GM12864 (cell line): ENCODE measurements around the gene SELENOO.

Source experiments
- DNase-seq: peaks from one replicate; pipeline ENCODE4 v3.0.0-alpha.2; 2011; ENCODE audit warnings: low read depth
- H3K4me3 ChIP-seq: 2 replicates; pipeline ENCODE4 v1.5.1; 2011; ENCODE audit warnings: mild to moderate bottlenecking, low read depth, low read length, control low read depth
- TF ChIP-seq, protein P1 (sequence below): IDR thresholded peaks from 2 replicates; pipeline ENCODE4 v1.5.1; 2011; ENCODE audit warnings: low read depth, mild to moderate bottlenecking, moderate library complexity, low read length, control low read depth, inconsistent platforms; ENCODE audit errors: missing control alignments

SELENOO gene

DNA sequence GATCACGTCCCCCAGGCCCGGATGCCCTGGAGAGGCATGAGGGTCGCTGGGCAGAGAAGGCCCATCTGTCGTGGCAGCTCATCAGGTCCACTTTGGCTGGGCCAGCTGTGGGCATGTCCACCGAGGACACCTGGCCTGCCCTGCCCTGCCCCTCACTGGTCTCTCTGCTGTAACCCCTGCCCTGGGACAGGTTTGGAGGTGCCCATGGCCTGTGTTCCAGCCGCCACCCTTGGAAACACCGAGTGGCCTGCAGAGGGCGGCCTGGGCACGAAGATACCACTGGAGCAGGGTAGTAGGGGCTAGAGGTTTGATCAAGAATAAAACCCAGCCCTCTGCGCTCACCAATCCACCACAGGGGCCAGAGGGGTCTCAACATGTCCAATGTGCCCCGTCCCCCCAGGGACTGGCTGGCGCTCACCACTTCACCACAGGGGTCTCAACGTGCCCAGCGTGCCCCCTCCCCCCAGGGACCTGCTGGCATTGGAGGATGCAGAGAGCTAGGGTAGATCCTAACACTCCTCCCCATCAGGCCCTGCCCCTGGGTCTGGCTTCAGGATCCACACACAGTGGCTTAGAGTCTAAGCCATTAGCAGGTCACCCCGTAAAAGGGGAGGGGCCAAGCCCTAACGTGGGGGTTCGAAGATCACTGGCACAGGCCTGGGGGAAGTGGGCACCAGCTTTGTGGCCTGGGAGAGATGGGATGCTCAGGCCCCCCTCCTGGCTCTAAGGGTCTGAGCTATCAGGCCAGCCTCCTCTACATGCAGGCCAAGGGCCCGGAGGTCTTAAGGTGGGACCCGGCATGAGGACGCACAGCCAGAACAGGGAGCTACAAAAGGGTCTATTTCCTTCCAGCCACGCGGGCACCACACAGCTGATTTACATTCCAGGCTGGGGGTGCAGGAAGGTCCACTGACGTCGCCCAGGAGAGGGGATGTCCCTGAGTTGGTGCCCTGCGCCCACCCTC lies 51.6 kb downstream of the SELENOO start:
- TF ChIP-seq, protein P1, sequence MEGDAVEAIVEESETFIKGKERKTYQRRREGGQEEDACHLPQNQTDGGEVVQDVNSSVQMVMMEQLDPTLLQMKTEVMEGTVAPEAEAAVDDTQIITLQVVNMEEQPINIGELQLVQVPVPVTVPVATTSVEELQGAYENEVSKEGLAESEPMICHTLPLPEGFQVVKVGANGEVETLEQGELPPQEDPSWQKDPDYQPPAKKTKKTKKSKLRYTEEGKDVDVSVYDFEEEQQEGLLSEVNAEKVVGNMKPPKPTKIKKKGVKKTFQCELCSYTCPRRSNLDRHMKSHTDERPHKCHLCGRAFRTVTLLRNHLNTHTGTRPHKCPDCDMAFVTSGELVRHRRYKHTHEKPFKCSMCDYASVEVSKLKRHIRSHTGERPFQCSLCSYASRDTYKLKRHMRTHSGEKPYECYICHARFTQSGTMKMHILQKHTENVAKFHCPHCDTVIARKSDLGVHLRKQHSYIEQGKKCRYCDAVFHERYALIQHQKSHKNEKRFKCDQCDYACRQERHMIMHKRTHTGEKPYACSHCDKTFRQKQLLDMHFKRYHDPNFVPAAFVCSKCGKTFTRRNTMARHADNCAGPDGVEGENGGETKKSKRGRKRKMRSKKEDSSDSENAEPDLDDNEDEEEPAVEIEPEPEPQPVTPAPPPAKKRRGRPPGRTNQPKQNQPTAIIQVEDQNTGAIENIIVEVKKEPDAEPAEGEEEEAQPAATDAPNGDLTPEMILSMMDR = peak; percentile 71
- no peak for DNase-seq
- no peak overlapping the region for H3K4me3 ChIP-seq

DNA sequence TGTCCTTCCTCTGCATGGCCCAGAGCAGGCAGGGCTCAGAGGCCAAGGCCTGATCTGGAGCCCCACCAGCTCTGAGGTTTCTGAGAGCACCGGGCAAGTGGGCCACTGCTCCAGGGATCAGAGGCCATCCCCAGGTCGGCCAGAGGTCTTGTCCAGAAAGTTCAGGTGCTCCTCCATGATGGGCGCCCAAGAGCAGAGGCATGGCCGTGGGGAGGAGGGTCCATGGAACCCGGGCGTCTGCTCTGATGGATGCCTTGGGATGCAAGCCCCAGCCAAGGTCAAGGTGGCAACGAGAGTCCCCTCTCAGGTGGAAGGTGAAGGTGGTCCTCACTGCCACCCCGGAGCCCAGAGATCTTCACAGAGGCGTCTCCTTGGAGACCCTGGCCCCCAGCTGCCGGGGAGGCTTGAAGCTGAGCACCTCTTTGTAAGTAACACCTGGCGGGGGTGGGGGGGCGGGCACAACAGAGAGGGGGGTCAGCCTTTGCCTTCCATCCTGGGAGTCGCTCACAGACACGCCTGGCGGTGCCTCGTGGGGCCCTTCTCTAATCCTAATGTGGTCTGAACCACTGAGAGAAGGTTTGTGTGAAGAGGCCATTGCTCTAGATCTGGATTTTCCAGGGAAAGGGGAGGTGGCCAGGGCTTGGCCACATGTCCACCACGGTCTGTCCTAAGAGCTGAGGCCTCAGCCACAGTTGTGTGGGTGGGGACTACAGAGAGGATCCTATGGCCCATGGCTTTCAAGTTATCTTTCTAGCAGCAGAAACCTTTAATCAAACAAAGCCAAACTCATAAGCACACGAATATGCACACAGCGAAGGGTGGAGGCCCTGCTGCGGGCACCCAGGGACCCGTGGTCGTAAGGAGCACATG lies 52.5 kb downstream of the SELENOO start:
- no peak overlapping the region for H3K4me3 ChIP-seq
- TF ChIP-seq, protein P1 = no peak
- DNase-seq = no peak

DNA sequence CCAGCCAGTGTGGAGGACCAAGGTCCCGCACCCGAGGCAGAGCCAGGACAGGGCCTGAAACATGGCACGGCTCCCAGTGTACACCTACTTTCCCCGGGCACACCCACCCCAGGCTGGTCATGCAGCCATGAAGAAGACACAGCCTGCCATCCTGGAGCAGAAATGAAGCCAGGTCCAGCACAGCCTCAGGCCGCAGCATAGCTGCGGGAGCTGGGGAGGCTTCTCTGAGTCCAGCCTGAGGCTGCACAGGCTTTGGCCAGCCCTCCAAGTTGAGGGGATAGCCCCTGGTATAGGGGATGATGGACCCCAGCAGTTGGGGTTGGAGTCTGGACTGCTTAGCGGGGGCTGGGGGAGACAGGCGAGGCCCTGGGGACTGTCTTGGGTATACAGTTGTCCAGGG lies 53.1 kb downstream of the SELENOO start:
- no peak overlapping the region for H3K4me3 ChIP-seq
- DNase-seq = no peak
- TF ChIP-seq, protein P1 = no peak

DNA sequence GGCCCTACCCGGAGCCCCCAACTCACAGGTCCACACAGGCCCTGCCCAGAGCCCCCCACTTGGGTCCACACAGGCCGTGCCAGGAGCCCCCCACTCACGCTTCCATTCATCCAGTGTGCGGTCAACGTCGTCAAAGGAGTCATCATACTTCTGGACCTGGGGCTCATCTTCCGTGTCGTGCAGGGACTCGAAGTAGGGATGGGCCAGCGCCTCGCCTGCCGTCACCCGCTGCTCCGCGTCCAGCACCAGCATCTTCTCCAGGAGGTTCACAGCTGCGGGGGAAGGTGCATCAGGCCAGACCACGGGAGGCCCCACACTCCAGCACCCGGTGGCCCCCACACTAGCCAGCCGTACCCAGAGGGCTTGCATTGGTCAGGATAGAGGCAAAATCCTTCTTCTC lies 54.3 kb downstream of the SELENOO start:
- no peak for DNase-seq
- TF ChIP-seq, protein P1 = no peak
- H3K4me3 ChIP-seq = no peak overlapping the region

DNA sequence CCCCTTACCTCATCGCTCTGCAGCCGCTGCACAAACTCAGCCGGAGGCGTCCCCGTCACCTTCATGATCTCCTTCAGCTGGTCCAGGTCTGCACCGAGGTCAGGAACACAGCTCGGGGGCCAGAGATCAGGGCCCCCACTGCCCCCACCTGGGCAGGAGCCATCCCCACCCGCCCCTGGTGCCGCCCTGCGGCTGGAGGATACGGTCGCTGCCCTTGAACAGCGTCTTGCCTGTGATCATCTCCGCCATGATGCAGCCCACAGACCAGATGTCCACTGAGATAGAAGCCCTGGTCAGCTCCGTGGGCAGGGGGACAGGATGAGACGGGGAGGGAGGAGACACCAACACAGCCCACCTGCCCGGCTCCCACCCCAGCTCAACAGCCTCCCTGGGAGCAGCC lies 54.8 kb downstream of the SELENOO start:
- no peak for DNase-seq
- TF ChIP-seq, protein P1 = no peak
- H3K4me3 ChIP-seq = no peak overlapping the region

DNA sequence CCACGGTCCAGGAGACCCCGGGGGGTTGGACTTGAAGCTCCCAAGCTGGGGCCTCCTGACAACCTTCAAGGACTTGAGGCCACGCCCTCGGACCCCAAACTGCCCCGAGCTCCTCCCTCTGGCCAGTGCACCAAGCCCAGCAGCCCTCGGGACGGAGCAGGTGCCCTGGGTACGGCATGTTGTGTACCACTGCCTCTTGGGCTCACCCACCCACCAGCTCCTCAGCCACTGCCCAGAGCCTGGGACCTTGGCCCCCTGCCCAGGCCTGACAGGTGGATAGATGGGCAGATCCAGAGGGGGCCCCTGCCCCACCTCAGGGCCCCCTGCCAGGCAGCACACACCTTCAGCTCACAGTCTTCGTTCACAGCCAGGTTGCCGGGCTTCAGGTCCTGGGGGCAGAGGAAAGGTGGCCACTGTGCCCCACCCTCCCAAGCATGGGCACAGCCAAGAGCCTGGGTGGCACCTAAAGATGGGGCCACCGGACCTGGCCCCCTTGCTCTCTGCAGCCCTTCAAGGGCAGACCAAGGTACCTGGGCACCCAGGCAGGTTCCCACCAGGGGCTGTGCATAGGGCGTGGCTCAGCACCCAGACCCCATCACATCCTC lies 55.5 kb downstream of the SELENOO start:
- no peak for DNase-seq
- TF ChIP-seq, protein P1 = no peak
- no peak overlapping the region for H3K4me3 ChIP-seq
